ENCODE measurements around the gene FUT4. TPM values are rescaled to one million over a fixed set of nuclear protein-coding genes. Genes with fewer than 3 reads are reported as not detected.

Gene FUT4, protein sequence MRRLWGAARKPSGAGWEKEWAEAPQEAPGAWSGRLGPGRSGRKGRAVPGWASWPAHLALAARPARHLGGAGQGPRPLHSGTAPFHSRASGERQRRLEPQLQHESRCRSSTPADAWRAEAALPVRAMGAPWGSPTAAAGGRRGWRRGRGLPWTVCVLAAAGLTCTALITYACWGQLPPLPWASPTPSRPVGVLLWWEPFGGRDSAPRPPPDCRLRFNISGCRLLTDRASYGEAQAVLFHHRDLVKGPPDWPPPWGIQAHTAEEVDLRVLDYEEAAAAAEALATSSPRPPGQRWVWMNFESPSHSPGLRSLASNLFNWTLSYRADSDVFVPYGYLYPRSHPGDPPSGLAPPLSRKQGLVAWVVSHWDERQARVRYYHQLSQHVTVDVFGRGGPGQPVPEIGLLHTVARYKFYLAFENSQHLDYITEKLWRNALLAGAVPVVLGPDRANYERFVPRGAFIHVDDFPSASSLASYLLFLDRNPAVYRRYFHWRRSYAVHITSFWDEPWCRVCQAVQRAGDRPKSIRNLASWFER
- total RNA-seq, result 1 to 10 TPM; 1.1 to 2.2 (median 1.4) TPM
- polyA plus RNA-seq, result 1 to 10 TPM in 2 of 3 donors, under 1 TPM in 1; 0.37 to 1.9 (median 1.1) TPM
- long read RNA-seq, donor 1, result 0 reads
- long read RNA-seq, donor 2, full-length matches to known transcripts, result 3 of 3 reads
- long read RNA-seq, donor 2, partial matches to known transcripts, result 0 of 3 reads
- long read RNA-seq, donor 2, other reads (novel, unspliced or antisense), result 0 of 3 reads

GRCh38 chr11:94543695-94544645 lies at the start of gene FUT4:
Gene FUT4, plus strand, starts transcription at chr11:94543921. Its CDS starts 213 bp downstream, at chr11:94544134.
- Histone ChIP-seq H3K36me3 (ENCODE audit: insufficient read depth in 1 of 2, low read depth in 1 of 2) (no peaks in the 10 kb centered on the region), H3K4me1 (peaks cover 16% of the 10 kb centered on the region), H3K27me3 (ENCODE audit: insufficient read depth in 3 of 3, low read length in 2 of 3) (no peaks in the 10 kb centered on the region), H3K4me3 (peak within 1 kb of the TSS; percentile 82), H3K27ac (peak within 1 kb of the TSS; percentile 96), H3K9me3 (no peaks in the 10 kb centered on the region)
- TF ChIP-seq, protein P1, sequence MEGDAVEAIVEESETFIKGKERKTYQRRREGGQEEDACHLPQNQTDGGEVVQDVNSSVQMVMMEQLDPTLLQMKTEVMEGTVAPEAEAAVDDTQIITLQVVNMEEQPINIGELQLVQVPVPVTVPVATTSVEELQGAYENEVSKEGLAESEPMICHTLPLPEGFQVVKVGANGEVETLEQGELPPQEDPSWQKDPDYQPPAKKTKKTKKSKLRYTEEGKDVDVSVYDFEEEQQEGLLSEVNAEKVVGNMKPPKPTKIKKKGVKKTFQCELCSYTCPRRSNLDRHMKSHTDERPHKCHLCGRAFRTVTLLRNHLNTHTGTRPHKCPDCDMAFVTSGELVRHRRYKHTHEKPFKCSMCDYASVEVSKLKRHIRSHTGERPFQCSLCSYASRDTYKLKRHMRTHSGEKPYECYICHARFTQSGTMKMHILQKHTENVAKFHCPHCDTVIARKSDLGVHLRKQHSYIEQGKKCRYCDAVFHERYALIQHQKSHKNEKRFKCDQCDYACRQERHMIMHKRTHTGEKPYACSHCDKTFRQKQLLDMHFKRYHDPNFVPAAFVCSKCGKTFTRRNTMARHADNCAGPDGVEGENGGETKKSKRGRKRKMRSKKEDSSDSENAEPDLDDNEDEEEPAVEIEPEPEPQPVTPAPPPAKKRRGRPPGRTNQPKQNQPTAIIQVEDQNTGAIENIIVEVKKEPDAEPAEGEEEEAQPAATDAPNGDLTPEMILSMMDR (IDR thresholded peaks at IDR 0.05), result no peak
- intact Hi-C loops (cut with DNase I), result no loop called here
- 0 to 2% (median 1%) methylated on average over 69 to 109 of the region's 109 CpGs for WGBS, 3 donors
- ATAC-seq (peak; percentile 94 to 97 (median 96)), DNase-seq (peak; percentile 86 to 91)

DNA sequence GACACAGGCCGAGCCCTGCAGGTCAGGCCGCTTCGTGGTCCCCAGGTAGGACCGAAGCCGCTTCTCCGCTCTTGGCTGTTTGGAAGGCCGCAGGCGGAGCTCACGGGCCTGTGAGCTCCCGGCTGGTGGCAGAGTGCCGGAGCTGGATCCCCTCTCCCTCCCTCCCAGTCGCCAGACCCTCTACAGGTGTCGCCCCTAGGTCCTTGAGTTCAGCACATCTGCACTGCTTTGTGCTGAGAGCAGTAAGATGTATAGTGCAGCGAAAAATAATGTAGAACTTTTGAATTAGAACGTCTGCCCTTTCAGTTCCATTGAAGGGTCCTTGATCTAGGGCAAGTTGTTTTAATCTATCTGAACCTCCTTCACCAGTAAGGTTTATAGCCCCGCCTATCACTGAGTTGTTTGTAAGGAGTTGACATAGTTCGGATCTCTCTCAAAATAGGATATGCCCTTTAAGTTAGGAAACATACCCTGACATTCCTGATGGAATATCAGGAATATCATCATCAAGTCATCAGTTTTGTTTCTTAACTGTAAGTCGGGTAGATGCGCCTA lies 49.5 kb upstream of the FUT4 start:
- Histone ChIP-seq H3K9me3 (no peaks in the 10 kb centered on the region), H3K27me3 (ENCODE audit: insufficient read depth in 3 of 3, low read length in 2 of 3) (no peaks in the 10 kb centered on the region), H3K4me3 (peak overlapping the region; percentile 88), H3K27ac (peak overlapping the region; percentile 78), H3K36me3 (ENCODE audit: insufficient read depth in 1 of 2, low read depth in 1 of 2) (peaks cover 5 to 43% of the 10 kb centered on the region in 2 donors), H3K4me1 (peaks cover 16% of the 10 kb centered on the region)
- ATAC-seq (peak; percentile 62 to 77 (median 64)), DNase-seq (no peak)
- whole genome bisulfite sequencing, 3 donors, result 3 to 5% (median 5%) methylated on average over 19 of the region's 19 CpGs
- TF ChIP-seq, protein P1 (IDR thresholded peaks at IDR 0.05), result no peak
- intact Hi-C loops (cut with DNase I), result loop anchor here in 1 of 2 donors (10.0 kb wide), 1 partner anchor 471 kb away; no protein-coding TSS in a partner anchor

- Histone ChIP-seq H3K27ac (no peak overlapping the region), H3K4me3 (no peak overlapping the region), H3K27me3 (ENCODE audit: insufficient read depth in 3 of 3, low read length in 2 of 3) (no peaks in the 10 kb centered on the region), H3K9me3 (no peaks in the 10 kb centered on the region), H3K36me3 (ENCODE audit: insufficient read depth in 1 of 2, low read depth in 1 of 2) (peaks cover 8 to 67% of the 10 kb centered on the region in 2 donors), H3K4me1 (peaks cover 4% of the 10 kb centered on the region)
- WGBS, 3 donors, result 80 to 88% (median 84%) methylated on average over 2 of the region's 2 CpGs
- intact Hi-C loops (cut with DNase I), result no loop called here
- no peak for DNase-seq
- ATAC-seq, result no peak
- TF ChIP-seq, protein P1 (IDR thresholded peaks at IDR 0.05), result no peak
These were observed 43.5 kb upstream of the FUT4 start for GRCh38 chr11:94500181-94500580.

- TF ChIP-seq, protein P1 (IDR thresholded peaks at IDR 0.05), result no peak
- no peak for DNase-seq
- H3K27ac ChIP-seq, result no peak overlapping the region
- intact Hi-C loops (cut with DNase I), result no loop called here
- WGBS, 3 donors, result 66 to 78% (median 73%) methylated on average over 2 of the region's 2 CpGs
- H3K4me3 ChIP-seq, result no peak overlapping the region
- no peaks in the 10 kb centered on the region for H3K27me3 ChIP-seq (ENCODE audit: insufficient read depth in 3 of 3, low read length in 2 of 3)
- H3K36me3 ChIP-seq (ENCODE audit: insufficient read depth in 1 of 2, low read depth in 1 of 2), result peaks cover 8 to 65% of the 10 kb centered on the region in 2 donors
- H3K9me3 ChIP-seq, result no peaks in the 10 kb centered on the region
- ATAC-seq, result no peak
- no peaks in the 10 kb centered on the region for H3K4me1 ChIP-seq
These were observed 42.2 kb upstream of the FUT4 start for GRCh38 chr11:94501522-94501921.

Data from psoas muscle (tissue), 8 donors.